T-helper 2 cell (primary cell): ENCODE results near the gene FBXO46.
"Not testable (repeated sequence)": the region's sequence is repeated elsewhere in the genome, so short reads cannot be mapped to it uniquely, and the experiment has no call there.

Experiments
- DNase-seq, 5 experiments: peaks; one replicate each; pipeline versions ENCODE4 v3.0.0 to v3.0.0-alpha.2; 2012 to 2022

Gene FBXO46

GRCh38 chr19:45720065-45720464 is 10.6 kb downstream of the FBXO46 start:
- DNase-seq: not testable (repeated sequence)

DNA sequence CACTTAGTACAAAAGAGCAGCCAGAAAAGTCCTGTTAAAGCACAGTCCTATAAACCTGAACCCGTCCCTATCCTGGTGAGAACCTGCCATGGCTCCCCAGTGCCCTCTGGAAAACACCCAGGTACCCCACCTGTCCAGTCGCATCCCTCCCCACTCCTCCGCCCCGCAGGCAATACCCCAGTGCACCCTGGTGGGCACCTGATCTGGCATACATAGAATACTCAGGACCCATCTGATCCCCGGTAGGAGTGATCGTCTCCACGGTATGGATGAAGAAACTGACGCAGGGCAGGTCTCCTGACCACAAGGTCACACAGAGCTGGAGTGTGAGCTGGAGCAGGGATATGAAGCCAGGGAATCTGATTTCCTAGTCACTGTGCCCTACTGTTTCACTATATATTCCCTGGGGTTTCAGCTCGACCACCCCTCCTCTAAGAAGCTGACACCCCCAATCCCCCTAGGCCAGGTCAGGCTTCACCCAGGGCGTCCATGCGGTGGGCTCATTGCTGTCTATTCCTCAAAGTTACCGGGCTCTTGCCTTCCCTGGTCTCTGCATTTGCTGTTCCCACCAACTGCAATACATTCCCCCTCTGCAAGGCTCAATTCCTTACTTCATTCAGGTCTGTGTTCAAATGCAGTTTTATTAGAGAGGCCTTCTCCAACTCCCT is 12.6 kb downstream of the FBXO46 start:
- no peak for DNase-seq

GRCh38 chr19:45717131-45717982 is 13.3 kb downstream of the FBXO46 start:
- peak; percentile 93 to 100 (median 97) for DNase-seq

DNA sequence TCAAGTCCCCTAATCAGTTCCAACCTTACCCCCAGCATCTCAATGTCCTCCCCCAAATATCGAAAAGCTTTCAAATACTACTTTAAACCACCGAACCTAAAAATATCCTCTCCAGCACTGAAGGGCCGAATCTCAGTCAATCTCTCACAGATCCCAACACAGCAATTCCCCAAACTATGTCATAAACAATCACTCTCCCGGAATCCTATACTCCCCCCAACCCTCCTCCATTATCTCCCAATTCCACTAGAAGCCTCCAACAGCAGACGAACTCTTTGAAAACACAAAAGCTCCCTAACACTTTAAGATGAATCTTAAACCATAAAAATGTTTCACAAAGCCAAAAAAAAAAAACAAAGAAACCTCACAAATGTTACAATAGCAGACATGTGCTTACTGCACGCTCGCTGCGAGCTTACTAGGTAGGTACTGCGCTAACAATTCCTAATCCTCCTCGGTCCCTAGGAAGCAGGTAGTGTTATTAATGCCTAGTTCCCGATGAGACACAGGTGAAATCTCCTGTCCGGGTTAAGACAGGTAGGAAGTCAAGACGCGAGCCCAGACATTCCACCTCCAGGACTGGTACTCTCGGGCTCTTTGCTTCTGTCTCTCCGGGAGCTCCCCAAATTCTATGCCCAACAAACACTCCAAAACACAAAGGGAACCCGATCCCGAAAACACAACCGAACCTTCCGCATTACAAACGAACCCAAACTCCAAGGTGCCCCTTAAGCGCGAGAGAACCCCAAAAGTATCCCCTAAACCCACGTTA is 14.2 kb downstream of the FBXO46 start:
- DNase-seq: peak in 1 of 5 experiments; percentile 27

GRCh38 chr19:45715139-45715538 is 15.6 kb downstream of the FBXO46 start:
- DNase-seq: no peak

DNA sequence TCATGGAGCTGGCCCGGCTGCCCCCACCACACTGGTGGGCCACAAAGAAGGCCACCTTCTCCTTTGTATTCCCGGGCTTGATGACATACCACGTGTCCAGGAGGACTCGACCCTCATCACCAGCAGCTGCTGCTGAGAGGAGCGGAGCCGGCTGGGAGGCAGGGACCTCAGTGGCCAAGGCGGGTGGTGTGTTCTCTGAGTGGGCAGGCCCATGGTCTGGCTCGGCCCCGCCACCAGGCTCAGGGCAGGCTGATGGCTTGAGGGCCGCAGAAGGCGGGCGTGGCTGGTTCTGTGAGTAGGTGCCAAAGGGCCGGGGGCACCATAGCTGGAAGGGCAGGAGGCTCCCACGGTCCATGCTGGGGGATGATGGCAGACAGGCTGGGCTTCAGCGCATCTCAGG is 17.6 kb downstream of the FBXO46 start:
- no peak for DNase-seq

DNA sequence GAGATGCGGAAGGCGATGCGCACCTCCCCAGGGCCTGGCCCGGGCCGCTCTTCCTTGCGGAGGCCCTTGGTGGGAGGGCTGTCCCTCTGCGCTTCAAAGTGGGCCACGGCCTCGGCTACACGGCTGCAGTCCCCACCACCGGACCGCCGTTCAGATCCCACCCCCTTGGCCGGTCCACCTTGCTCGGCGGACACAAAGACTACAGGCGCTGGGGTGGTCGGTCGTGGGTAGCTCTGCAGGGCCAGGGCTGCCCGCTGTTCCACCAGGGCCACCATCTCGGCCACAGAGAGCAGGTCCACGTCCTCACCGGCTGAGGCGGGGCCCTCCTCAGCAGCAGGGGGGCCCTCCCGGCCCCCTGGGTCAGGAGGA is 18.0 kb downstream of the FBXO46 start:
- DNase-seq: no peak

GRCh38 chr19:45711851-45712698 is 18.6 kb downstream of the FBXO46 start:
- no peak for DNase-seq

- DNase-seq: no peak
These were observed 20.2 kb downstream of the FBXO46 start for GRCh38 chr19:45710356-45711130.

GRCh38 chr19:45705710-45706415 is 24.8 kb downstream of the FBXO46 start:
- no peak for DNase-seq

DNA sequence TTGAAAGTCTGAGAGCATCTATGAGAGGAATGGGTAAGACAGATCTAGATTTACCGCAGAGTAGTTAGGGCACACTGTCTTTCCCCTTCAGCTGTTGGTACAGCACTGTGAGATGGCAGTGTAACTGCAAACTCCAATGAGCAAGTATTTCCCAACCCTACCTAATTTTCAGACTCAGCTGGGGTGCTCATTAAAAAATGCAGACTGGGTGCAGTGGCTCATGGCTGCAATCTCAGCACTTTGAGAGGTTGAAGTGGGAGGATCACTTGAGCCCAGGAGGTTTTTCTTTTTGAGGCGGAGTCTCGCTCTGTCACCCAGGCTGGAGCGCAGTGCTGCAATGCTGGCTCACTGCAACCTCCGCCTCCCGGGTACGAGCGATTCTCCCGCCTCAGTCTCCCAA is 25.6 kb downstream of the FBXO46 start:
- DNase-seq: no peak

DNA sequence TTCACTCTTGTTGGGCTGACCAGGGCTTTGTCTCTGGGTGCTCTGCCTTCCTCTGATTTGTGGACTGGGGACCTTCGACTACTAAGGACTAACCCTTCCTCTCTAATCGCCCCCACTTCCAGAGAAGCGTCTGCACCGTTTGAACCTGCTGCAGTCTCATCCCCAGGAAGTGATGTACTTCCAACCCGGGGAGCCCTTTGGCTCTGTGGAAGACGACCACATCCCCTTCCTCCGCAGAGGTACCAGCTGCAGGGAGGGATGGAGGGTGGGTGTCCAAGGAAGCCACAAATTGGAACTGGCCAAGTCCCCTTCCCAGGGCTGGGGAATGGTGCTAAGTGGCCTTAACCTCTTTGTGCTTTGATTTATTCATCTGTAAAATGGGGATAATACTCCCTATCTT is 29.0 kb downstream of the FBXO46 start:
- DNase-seq: no peak

DNA sequence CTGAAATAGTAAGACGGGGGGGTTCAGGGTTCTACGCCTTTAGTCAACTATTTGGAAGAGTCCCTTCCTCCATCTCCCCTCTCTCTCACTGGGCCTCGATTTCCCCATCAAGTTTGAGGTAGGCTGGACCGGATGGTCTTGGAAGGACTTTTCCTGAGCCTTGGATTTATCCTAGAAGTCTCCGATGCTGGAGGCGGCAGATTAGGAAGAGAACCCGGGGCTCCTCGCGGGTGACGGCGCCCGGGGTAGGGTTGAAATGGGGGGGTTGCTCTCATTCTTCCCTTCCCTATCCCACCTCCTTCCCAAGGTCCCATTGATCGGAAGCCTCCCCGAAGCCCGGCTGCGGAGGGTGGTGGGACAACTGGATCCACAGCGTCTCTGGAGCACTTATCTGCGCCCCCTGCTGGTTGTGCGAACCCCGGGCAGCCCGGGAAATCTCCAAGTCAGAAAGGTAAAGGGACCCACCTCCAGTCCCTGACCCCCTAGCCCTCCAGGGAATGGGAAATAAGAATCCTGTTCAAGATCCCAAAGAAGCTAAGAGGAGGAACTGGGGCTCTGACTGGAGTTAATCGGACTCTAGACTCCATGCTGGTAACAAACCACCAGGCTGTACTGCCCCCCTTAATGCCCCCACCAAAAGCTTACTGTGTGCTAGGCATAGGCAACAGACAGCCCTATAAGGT is 37.4 kb downstream of the FBXO46 start:
- peak; percentile 49 to 70 (median 68) for DNase-seq

DNA sequence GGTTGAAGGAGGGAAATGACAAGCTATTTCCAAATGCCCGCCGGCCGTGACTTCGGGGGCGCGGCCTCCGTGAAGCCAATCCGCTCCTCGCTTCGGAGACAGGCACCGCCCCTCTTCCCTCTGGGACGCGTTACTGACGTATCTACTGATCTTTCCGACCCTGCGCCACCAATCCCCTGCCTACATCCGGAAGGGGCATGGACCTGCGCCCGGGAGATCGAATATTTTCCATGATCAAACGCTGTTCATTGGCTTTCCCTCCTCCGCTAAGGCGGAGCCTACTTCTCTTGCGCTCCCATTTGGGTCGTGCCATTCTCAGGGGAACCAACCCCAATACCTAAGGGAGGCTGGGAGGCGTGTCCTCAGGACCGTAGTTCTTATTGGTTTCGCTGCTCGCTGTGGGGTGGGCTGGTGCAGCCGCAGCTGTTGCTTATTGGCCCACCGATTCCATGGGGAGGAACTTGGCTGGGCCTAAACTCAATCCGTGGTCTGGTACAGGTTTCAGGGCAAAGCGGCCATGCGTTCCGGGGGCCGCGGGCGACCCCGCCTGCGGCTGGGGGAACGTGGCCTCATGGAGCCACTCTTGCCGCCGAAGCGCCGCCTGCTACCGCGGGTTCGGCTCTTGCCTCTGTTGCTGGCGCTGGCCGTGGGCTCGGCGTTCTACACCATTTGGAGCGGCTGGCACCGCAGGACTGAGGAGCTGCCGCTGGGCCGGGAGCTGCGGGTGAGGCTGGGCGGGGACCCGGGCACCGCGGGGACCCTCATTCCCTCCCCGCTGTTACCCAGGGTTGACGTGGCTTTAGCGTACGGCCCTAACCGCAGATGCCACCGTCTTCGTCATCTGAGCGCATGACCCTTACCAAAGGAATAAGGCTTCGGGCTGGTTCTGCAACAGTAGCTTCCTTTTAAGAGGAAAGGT is 38.2 kb downstream of the FBXO46 start, which contains the start of gene QPCTL:
Gene QPCTL, plus strand, starts transcription at position 480 of the 919 bp plus-strand sequence. Its CDS starts 38 bp downstream, at position 518.
- DNase-seq: peak; percentile 85 to 100 (median 96)

DNA sequence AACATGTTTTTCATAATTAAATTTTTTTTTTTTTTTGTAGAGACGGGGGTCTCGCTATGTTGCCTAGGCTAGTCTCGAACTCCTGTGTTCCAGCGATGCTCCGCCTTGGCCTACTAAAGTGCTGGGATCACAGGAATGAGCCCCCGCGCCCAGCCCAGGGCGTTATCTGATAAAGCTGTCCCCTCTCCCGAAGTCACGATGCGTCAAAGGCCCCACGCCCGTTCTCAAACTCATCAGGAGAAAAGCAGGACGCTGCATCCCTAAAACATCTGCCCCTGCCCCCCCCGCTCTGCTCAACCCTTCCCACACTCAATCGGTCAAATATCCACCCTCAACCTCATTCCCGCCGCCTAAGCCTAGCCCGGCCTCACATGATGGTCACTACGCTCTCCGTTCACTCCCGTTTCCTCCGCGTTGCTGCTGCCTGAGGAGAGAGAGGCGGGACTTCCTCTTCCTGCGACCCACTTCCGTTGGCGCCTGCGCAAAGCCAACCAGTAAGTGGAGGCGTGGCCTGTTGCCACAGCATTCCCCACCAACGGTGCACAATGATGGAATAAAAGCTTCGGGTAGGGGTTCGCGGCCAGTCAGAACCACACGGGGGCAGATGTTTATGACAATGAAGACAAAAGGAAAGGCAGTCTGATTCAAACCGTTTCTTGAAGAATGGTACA is 39.0 kb downstream of the FBXO46 start, which contains the start of gene SNRPD2:
Gene SNRPD2, minus strand, starts transcription at position 438 of the 671 bp plus-strand sequence. Its CDS starts 65 bp downstream, at position 373.
- DNase-seq: peak; percentile 76 to 93 (median 87)

DNA sequence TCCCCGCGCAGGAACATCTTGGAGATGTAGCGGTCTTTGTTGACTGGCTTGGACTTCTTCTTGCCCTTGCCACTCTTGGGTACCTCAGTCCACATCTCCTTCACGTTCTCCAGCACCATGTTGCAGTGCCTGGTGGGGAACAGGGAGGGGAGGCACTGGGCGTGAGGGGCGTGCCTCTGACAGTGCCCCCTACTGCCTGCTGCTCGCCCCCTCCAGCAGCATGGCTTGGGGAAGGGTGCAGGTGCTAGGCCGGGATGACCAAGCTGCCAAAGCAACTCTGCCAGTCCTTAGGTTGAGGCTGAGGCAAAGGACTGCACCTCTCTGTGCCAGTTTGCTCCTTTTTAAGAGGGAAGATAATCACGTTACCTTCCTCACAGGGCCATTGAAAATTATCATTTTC is 43.1 kb downstream of the FBXO46 start:
- DNase-seq: no peak

DNA sequence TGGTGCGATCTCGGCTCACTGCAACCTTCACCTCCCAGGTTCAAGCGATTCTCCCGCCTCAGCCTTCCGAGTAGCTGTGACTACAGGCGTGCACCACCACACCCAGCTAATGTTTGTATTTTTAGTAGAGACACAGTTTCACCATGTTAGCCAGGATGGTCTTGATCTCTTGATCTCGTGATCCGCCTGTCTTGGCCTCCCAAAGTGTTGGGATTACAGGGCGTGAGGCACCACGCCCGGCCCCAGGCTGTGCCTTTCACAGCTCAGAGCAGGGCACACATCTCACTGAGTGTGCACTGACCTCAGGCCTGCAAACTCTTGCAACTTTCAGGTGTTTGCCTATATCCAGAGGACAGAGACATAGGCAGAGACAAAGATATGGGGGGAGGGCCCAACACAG is 45.7 kb downstream of the FBXO46 start:
- DNase-seq: not testable (repeated sequence)

- DNase-seq: no peak
These were observed 47.8 kb downstream of the FBXO46 start for GRCh38 chr19:45682908-45683307.
